Measurements from ENCODE around the gene PLD6.
A peak's percentile ranks its signal among the peaks of the same experiment; 100 is the strongest.
"Not testable (repeated sequence)": the region's sequence is repeated elsewhere in the genome, so short reads cannot be mapped to it uniquely, and the experiment has no call there.

PLD6 gene

GRCh38 chr17:17201271-17201670, 4.9 kb downstream of the PLD6 start:
- no peak for DNase-seq

GRCh38 chr17:17200831-17201230, 5.3 kb downstream of the PLD6 start:
- DNase-seq, result no peak

GRCh38 chr17:17200311-17200710, 5.8 kb downstream of the PLD6 start:
- no peak for DNase-seq

GRCh38 chr17:17198281-17198680, 7.9 kb downstream of the PLD6 start:
- DNase-seq, result no peak

DNA sequence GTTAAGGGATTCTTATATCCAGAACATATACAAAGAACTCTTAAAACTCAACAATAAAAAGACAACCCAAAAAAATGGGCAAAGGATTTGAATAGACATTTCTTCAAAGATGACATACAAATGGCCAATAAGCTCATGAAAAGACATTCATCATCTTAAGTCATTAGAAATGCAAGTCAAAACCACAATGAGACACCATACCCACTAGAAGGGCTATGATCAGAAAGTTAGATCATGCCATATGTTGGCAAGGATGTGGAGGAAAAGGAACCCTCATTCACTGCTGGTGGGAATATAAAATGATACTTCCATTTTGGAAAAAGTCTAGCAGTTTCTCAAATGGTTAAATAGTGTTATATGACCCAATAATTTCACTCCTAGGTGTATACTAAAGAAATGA, 9.4 kb downstream of the PLD6 start:
- DNase-seq, result no peak

GRCh38 chr17:17195466-17195865, 10.7 kb downstream of the PLD6 start:
- not testable (repeated sequence) for DNase-seq

DNA sequence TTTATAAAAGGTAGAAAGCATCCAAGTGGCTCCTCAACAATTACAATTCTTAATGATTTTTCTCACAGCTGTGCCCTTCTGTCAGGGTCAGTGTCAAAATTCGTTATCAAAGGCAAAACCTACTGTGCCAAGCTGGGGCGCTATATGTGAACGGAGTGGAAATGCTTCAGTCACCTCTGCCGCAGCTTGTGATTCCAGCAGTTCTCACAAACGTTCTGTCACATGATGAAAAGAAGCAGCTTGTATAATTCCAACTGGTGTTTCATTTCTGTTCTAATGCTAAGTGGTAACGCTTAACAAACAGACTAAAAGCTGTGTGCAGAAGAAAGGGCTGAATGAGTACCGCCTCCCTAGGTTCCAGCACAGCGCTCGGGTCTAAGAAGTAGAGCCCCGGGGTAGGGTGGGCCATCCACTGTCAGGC, 14.2 kb downstream of the PLD6 start:
- peak in 8 of 56 donors; percentile 19 to 50 (median 28) for DNase-seq

DNA sequence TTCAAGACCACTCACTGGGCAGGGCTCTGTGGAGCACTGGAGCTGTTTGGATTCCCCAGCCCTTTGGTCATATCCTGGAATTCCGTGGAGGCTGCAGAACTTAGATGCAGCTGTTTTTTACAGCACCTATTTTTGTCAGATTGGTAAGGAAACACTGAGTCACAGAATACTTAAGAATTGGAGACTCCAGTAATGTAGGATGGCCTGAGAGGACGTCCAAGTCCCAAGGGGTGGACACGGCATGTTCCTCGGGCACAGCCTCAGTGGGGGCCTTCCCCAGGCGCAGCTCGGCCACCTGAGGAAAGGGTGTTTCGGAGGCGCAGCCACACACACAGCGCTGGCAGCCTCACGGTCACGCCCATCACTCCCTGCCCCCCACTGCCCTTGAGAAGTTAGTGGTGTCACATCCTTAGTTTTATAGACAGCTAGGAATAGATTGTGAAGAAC, 14.8 kb downstream of the PLD6 start:
- DNase-seq, result no peak

- DNase-seq, result no peak
Observed at GRCh38 chr17:17190188-17190587, 15.9 kb downstream of the PLD6 start.

DNA sequence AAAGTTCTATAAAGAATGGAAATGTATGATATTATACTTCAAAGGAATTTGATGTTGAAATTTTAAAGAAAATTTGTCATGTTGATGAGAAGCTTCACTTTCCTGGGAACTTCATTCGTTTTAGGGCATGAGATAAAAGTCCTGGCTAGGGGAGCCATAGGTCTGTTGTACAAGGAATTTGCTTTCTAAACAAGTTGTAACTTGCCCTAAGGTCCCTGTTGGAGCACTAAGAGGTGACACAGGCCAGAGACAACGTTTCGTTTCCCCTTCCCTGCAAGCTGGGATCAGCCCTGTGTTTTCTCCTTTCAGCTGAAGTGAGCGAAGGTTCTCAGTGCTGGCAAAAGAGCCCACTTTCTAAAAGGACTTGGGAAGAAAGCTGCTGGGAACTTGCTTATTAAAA, 16.6 kb downstream of the PLD6 start:
- no peak for DNase-seq

- no peak for DNase-seq
Observed at GRCh38 chr17:17188586-17188985, 17.5 kb downstream of the PLD6 start.

DNA sequence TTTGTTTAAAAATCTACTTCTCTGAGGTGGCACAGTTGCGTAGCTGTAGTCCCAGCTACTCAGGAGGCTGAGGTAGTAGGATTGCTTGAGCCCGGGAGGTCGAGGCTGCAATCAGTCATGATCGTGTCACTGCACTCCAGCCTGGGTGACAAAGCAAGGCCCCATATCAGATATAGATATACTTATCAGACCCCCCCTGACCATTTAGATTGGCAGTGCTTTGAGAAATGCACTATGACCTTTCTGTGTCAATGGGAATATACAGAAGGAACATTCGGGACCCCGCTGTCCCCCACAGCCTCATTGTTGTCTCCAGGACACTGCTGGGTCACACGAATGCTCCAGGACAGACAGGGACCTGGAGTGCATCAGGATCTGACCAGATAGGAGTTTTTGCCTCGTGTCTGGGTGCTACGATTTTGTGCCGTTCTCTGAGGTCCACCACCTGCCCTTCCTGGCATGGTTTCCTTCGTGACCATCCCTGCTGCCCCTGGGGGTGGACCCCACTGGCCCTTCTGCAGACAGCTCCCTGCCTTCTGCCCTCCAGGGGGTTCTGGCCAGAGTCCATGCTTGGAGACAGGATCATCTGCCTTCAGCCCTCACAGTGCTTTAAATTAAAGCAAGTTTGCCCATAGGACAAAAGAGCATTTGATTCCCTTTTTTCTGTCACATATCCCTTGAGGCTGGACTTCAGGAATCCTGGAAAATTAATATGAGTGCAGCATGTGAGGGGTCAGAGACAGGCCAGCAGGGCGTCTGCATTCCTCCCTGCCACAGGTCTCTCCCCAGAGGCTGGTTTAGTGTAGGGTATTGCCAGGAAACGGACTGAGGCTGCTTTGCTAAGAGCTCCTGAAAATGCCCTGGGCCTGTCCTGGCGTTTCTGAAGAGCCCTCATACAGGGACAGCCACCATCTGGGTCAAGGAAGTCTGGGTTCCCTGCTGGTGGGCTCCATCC, 19.3 kb downstream of the PLD6 start:
- no peak for DNase-seq

GRCh38 chr17:17186051-17186450, 20.1 kb downstream of the PLD6 start:
- no peak for DNase-seq

GRCh38 chr17:17184985-17185757, 21.0 kb downstream of the PLD6 start:
- not testable (repeated sequence) for DNase-seq

DNA sequence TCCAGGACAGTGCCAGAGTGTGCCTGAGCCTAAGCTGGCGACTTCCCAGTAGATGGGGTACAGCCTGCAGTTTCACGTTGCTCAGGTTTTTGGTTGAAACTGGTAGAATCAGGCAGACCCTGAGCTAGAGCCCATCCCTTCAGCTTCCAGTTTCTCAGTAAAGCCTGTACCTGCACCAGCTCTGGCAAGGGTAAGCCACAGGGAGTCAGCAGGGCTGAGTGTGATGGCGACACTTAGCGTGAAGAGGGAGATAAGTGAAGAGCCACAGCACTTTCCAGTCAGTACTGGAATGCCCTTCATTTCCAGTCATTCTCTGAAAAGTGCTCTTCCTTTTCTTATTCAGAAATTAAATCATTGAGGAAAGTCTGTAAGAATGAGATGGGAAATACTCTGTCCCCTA, 22.4 kb downstream of the PLD6 start:
- no peak for DNase-seq

- no peak for DNase-seq
Observed at GRCh38 chr17:17182598-17183136, 23.5 kb downstream of the PLD6 start.

DNA sequence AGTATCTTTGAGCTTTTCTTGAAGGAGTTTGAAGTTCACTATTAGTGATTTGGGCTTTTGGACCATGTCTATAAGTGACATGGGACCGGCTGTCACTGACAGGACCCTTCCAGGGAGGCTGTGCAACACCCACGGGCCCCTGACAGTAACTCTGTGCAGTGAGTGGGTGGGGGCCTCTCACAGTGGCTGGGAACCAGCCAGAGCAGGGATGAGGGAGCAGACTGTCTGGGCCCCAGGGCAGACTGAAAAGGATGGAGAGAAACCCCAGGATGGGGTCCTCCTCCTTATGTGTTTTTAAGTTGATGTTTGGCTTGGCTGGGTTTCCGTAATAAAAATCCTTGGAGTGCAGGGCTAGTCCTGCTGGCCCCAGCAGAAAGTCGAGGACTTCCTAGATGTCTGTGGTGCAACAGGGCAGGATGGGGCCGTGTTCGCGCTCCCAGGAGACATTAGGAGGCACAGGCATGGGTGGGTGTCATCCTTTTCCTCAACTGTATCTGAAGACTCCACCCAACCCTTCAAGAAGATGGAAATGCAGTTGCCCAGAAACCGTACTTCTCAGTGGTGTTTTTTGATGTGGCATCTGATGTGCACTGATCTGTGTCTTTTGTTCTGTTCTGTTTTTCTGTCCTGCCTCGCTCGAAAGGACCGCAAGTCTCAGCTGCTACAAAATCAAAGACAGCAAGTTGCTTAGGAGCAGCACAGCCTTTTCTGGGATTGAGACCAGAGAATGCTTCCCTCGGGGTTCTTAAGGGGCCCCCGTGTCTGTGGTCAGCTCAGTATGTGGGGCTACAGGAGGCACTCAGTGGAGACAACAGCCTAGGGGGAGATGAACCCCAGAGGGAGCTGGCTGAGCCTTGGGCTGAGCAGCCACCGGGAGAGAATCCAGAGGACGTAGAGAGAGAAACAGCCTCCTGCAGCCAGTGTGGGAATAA, 24.2 kb downstream of the PLD6 start:
- no peak for DNase-seq

DNA sequence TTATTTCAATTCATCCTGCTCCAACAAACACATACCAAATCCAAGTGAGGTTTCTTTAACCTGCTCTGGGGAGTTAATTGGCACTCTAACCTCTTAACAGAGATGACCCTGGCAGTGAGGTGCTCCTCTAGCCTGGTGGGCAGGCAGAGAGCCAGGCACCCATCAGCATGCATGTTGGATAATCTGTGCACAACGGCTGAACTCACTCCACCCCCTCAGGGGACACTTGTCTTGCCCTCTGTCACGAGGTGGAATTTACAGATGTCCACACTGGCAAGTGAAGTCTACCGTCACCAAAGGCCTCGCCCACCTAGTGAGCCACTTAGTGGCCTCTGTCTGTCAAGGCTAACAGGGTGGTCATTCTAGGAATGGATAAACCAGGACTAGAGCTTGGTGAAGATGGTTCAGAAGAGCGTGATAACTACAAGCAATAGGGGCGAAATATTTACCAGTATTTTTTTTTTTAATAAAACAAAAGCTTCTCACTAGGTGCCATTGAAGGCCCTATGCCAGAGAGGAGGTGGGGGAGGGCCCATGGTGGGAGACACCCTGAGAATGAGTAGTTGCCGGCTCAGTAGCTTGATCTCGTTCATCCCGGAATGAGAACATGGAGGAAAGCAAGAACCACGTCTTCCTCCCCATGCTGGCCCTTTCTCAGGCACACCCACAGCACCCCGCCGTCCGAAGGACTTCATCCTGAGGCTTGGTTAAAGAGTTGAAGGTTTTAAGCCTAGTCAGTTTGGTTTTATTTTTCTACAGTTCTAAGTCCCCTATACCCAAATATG, 25.2 kb downstream of the PLD6 start:
- no peak for DNase-seq

DNA sequence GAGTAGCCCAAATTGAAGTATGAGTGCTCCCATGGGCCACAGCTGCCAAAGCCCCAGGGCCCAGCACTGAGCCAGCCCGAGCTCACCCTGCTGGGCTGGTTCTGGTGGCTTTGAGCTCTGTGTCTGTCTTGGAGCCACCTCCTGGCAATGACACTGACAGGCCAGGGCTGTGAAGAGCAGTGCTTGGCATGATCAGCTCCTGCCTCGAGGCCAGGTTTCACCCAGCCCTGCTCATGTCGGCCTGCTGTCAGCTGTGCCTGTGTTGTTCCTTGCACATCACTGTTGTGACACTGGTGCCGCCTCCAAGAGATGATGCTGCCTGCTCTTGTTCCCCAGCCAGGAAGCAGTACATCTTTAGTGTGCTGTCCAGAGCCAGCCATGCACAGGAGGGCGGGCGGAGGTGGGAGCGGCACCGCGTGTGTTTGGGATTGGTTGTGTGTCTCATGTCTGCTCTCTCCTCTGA, 26.0 kb downstream of the PLD6 start:
- peak in 11 of 56 donors; percentile 13 to 48 (median 29) for DNase-seq

DNA sequence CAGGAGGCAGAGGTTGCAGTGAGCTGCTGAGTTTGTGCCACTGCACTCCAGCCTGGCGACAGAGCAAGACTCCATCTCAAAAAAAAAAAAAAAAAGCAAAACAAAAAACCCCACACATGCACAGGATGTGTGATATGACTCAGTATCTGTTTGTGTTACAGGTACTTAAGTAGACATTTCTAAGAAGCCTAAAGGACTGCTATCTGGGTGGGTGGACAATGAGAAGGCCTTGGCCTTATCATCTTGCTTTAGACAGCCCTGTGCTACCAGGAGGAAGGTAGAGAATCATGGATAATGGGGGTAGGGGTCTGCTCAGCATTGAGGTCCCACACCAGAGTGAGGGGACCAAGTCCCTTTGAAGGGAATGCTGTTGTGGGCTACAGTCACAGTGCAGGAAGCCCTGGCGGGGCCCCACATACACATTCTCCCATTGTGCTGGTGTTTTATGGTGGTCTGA, 26.7 kb downstream of the PLD6 start:
- no peak for DNase-seq

All from nucleus accumbens (tissue), 56 donors.